Activated T-cell treated with anti-CD3 and anti-CD28 coated beads for 4 hours (primary cell): ENCODE measurements around the gene SLC2A10.

Source experiments
- DNase-seq: peaks from one replicate; pipeline ENCODE4 v3.0.0-alpha.2; 2020

Gene SLC2A10

GRCh38 chr20:46771195-46771588 lies 61.7 kb downstream of the SLC2A10 start:
- no peak for DNase-seq

GRCh38 chr20:46772901-46773300 lies 63.5 kb downstream of the SLC2A10 start:
- DNase-seq = no peak

- DNase-seq = no peak
These were observed 64.2 kb downstream of the SLC2A10 start for GRCh38 chr20:46773680-46774079.

- no peak for DNase-seq
These were observed 64.8 kb downstream of the SLC2A10 start for GRCh38 chr20:46774236-46774635.

- no peak for DNase-seq
These were observed 65.6 kb downstream of the SLC2A10 start for GRCh38 chr20:46774943-46775560.

- no peak for DNase-seq
These were observed 66.4 kb downstream of the SLC2A10 start for GRCh38 chr20:46775806-46776205.

- no peak for DNase-seq
These were observed 67.9 kb downstream of the SLC2A10 start for GRCh38 chr20:46777331-46777730.

GRCh38 chr20:46779831-46780230 lies 70.4 kb downstream of the SLC2A10 start:
- no peak for DNase-seq

- DNase-seq = no peak
These were observed 75.1 kb downstream of the SLC2A10 start for GRCh38 chr20:46784436-46785127.
